ENCODE data around the gene DPP7.

- TF ChIP-seq CTCF (IDR thresholded peaks at IDR 0.05) (no peak), EZH2 (IDR thresholded peaks at IDR 0.05; ENCODE audit: borderline replicate concordance, insufficient read depth, low read depth, low read length, poor library complexity, severe bottlenecking) (no peak)
Measured at GRCh38 chr9:137088121-137088520, 26.4 kb downstream of the DPP7 start.
